Nephron (organoid): ENCODE data around the gene TEX51.

Experiments
- H3K27ac Mint-ChIP-seq, 3 experiments: 2 replicates each; pipeline ENCODE4 v1.8.0; 2020; ENCODE audit warnings: mixed read lengths in 3 of 3, mild to moderate bottlenecking in 2 of 3, moderate library complexity in 1 of 3
- H3K27me3 Mint-ChIP-seq: 2 replicates; pipeline ENCODE4 v1.8.0; 2021; ENCODE audit warnings: low read depth, mild to moderate bottlenecking, moderate library complexity, mixed read lengths
- H3K36me3 Mint-ChIP-seq: 2 replicates; pipeline ENCODE4 v1.8.0; 2020; ENCODE audit warnings: low read depth, mixed read lengths
- H3K4me1 Mint-ChIP-seq: 2 replicates; pipeline ENCODE4 v1.8.0; 2020; ENCODE audit warnings: mixed read lengths
- H3K4me3 Mint-ChIP-seq, 3 experiments: 2 replicates each; pipeline ENCODE4 v1.8.0; 2020; ENCODE audit warnings: mild to moderate bottlenecking in 3 of 3, mixed read lengths in 3 of 3, moderate library complexity in 2 of 3
- H3K9me3 Mint-ChIP-seq: 2 replicates; pipeline ENCODE4 v1.8.0; 2020; ENCODE audit warnings: mixed read lengths
- TF ChIP-seq, protein P1 (sequence below), 3 experiments: fragments of 200-600 bp; sonication (generic); IDR thresholded peaks; one replicate each; pipeline ENCODE4 v1.5.0; 2021; ENCODE audit warnings: antibody characterized with exemption in 3 of 3; ENCODE audit not compliant: unreplicated experiment in 3 of 3

Gene TEX51

DNA sequence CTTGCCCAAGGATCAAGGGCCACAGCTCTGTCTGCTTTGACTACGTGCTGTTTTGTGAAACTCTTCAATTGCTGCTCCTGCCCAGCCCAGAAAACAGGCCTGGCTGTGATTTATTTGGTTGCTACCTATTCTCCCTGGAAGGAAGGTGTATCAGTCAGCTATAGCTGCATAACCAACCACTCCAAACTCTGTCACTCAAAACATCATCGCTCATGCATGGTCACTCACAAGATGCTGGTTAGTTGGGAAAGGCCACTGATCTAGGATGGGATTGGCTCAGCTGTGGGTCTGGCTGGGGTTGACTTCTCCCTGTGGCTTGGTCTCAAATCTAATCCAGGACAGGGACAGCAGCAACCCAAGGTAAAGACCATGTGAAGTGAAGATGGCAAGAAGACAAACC is 14.6 kb downstream of the TEX51 start:
- Mint-ChIP-seq H3K4me3 (no peak overlapping the region), H3K9me3 (no peaks in the 10 kb centered on the region), H3K4me1 (peaks cover 4% of the 10 kb centered on the region), H3K27ac (no peak overlapping the region), H3K36me3 (no peaks in the 10 kb centered on the region), H3K27me3 (no peaks in the 10 kb centered on the region)
- TF ChIP-seq, protein P1, sequence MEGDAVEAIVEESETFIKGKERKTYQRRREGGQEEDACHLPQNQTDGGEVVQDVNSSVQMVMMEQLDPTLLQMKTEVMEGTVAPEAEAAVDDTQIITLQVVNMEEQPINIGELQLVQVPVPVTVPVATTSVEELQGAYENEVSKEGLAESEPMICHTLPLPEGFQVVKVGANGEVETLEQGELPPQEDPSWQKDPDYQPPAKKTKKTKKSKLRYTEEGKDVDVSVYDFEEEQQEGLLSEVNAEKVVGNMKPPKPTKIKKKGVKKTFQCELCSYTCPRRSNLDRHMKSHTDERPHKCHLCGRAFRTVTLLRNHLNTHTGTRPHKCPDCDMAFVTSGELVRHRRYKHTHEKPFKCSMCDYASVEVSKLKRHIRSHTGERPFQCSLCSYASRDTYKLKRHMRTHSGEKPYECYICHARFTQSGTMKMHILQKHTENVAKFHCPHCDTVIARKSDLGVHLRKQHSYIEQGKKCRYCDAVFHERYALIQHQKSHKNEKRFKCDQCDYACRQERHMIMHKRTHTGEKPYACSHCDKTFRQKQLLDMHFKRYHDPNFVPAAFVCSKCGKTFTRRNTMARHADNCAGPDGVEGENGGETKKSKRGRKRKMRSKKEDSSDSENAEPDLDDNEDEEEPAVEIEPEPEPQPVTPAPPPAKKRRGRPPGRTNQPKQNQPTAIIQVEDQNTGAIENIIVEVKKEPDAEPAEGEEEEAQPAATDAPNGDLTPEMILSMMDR (IDR thresholded peaks at IDR 0.05; ENCODE audit: unreplicated experiment in 3 of 3): no peak

DNA sequence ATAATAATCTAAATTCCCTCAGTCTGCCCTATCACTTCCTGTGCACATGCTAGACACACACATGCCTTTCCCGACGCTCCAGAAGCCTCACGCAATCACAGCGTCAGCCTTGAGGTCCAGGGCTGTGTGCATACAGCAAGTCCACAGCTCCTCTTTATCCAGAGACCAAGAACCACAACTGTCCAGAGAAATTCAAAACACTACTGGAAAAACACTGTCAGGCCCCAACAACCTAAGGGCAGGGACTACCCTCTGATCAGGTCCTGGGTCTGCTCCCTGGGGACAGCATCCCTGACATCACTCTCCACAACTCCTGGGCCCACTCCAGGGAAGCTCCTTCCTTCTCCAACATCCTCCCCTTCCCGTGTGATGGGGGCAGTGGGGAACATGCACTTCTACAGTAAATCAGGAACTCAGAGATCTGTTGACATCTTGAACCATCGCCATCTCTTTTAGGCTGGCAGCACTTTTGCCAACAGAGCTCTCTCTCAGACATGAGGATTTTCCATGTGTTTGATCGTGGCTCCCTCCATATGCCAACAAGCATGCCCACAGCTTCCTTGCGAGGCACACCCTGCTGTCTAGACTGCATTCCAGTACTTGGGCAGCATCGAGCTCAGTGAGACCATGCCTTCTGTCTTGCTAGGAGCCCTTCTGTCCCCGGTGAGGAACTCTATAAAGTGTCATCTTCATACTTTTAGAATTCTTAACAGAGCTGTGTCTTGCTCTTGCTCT is 15.4 kb downstream of the TEX51 start:
- TF ChIP-seq, protein P1 (IDR thresholded peaks at IDR 0.05; ENCODE audit: unreplicated experiment in 3 of 3): no peak
- Mint-ChIP-seq H3K4me1 (no peaks in the 10 kb centered on the region), H3K36me3 (no peaks in the 10 kb centered on the region), H3K9me3 (no peaks in the 10 kb centered on the region), H3K27me3 (no peaks in the 10 kb centered on the region), H3K4me3 (no peak overlapping the region), H3K27ac (no peak overlapping the region)

DNA sequence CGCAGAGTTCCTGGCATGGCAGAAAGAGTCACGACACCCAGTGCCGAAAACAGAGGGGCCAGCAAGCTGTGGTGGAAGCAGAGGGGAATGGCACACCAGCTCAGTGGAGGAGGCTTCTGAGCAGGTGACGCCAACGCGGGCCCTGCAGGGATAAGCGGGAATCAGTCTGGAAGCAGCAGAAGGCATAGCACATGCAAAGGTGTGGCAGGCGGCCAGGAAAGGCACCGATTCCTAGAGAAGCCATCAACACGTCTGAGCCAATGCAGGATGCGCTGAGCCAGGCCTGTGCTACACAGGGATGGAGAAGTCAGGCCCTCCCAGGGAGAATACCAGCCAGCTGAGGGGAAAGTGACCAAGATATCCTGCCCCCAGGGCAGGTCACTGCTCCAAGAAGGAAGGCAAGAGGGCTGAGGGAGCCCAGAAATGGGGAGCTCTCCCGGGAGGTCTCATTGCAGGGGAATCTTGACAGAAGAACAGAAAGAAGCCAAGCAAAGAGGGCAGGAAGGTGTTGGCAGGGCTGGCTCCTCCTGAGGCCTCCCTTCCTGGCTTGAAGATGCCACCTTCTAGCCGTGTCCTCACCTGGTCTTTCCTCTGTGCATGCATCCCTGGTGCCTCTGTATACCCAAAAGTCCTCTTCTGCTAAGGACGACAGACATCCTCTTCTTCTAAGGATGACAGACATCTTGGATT is 16.3 kb downstream of the TEX51 start:
- Mint-ChIP-seq H3K27me3 (no peaks in the 10 kb centered on the region), H3K9me3 (no peaks in the 10 kb centered on the region), H3K4me1 (no peaks in the 10 kb centered on the region), H3K36me3 (no peaks in the 10 kb centered on the region), H3K4me3 (no peak overlapping the region), H3K27ac (no peak overlapping the region)
- TF ChIP-seq, protein P1 (IDR thresholded peaks at IDR 0.05; ENCODE audit: unreplicated experiment in 3 of 3): no peak

DNA sequence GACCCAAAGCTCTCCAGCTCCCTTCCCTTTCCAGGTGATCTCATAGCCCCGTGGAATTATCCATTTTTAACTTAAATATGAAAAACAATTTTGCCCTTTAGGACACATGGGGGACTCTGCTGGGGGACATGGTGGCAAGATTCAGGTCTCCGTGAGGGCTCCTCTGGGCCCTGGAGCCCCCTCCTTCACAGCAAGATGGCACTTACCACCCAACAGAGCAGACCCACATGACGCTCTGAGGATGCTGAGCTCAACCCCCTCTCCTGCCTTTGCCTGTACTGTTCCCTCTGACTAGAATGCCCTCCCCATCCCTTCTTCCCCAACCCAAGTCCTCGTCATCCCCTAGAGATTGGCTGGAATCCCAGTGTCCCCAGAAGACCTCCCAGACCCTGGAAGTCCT is 17.2 kb downstream of the TEX51 start:
- Mint-ChIP-seq H3K9me3 (no peaks in the 10 kb centered on the region), H3K27me3 (no peaks in the 10 kb centered on the region), H3K4me3 (no peak overlapping the region), H3K4me1 (no peaks in the 10 kb centered on the region), H3K27ac (no peak overlapping the region), H3K36me3 (no peaks in the 10 kb centered on the region)
- TF ChIP-seq, protein P1 (IDR thresholded peaks at IDR 0.05; ENCODE audit: unreplicated experiment in 3 of 3): no peak

DNA sequence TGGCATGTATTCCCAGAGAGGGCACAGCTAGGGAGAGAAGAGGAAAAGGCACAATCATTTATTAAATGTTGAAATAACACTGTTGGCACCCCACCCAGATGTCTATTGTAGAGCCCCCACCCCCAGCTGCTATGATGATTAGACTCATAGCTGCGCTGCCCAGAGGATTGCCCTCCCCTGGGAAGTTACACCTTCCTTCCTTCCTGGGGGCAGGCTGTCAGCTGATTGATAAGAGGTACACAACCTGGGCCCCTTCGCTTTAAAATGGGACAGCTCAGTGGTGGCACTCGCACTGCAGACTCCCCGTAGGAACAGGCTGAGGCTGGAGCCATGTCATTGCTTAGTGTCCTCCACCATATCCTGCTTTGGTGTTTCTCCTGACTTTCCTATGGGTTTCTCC is 18.1 kb downstream of the TEX51 start:
- H3K9me3 Mint-ChIP-seq: no peaks in the 10 kb centered on the region
- TF ChIP-seq, protein P1 (IDR thresholded peaks at IDR 0.05; ENCODE audit: unreplicated experiment in 3 of 3): no peak
- H3K27me3 Mint-ChIP-seq: no peaks in the 10 kb centered on the region
- H3K36me3 Mint-ChIP-seq: no peaks in the 10 kb centered on the region
- no peaks in the 10 kb centered on the region for H3K4me1 Mint-ChIP-seq
- H3K27ac Mint-ChIP-seq: no peak overlapping the region
- H3K4me3 Mint-ChIP-seq: no peak overlapping the region

DNA sequence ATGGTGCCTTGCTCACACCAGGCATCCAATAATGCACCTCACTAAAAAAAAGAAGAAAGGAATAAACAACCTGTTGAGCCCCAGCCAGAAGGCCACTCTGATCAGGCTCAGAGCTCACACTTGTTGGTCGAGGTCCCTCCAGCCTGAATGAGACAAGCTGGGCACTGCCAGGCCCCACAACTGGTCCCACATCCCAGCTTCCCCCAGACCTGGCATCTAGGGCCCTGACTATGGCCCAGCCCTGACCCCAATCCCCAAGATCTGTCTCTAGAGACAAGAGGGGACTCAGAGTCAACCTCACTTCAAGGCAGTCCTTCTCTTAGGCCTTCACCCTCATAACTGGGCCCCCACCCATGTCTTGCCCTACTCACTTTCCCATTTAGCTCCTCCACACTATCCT is 22.4 kb downstream of the TEX51 start:
- no peaks in the 10 kb centered on the region for H3K4me1 Mint-ChIP-seq
- no peak overlapping the region for H3K4me3 Mint-ChIP-seq
- no peak overlapping the region for H3K27ac Mint-ChIP-seq
- peaks cover 12% of the 10 kb centered on the region for H3K9me3 Mint-ChIP-seq
- TF ChIP-seq, protein P1 (IDR thresholded peaks at IDR 0.05; ENCODE audit: unreplicated experiment in 3 of 3): no peak
- H3K27me3 Mint-ChIP-seq: no peaks in the 10 kb centered on the region
- H3K36me3 Mint-ChIP-seq: no peaks in the 10 kb centered on the region
